Bronchial epithelial cell (primary cell): ENCODE results near the gene XPO4. TPM values are rescaled to one million over a fixed set of nuclear protein-coding genes. Genes with fewer than 3 reads are reported as not detected.
"Not testable (repeated sequence)": the region's sequence is repeated elsewhere in the genome, so short reads cannot be mapped to it uniquely, and the experiment has no call there.

Experiments used
- DNase-seq: peaks from one replicate; pipeline ENCODE4 v3.0.0-alpha.2; 2010; ENCODE audit warnings: low read depth
- FAIRE-seq: peaks from 2 replicates; lab custom pipeline; 2011; peaks lifted over from hg19 to GRCh38; lab: Jason Lieb, UNC
- H3K27me3 ChIP-seq: 2 replicates; pipeline ENCODE4 v1.5.1; 2011; ENCODE audit warnings: low read length; ENCODE audit not compliant: control insufficient read depth, insufficient read depth
- H3K36me3 ChIP-seq: 2 replicates; pipeline ENCODE4 v1.5.1; 2011; ENCODE audit warnings: low read length; ENCODE audit not compliant: control insufficient read depth, insufficient read depth
- H3K4me3 ChIP-seq: 2 replicates; pipeline ENCODE4 v1.5.1; 2011; ENCODE audit warnings: mild to moderate bottlenecking, low read depth, low read length, control low read depth
- CTCF ChIP-seq: IDR thresholded peaks from 2 replicates; pipeline ENCODE4 v1.5.1; 2011; ENCODE audit warnings: mild to moderate bottlenecking, moderate library complexity, low read length, control low read depth, inconsistent platforms; ENCODE audit not compliant: insufficient read depth, severe bottlenecking
- total RNA-seq: library from RNA; depleted of rRNA; stranded (reverse); fragments of >200 nt; gene quantifications from 2 replicates; pipeline ENCODE4 v1.2.1, GENCODE V29; 2014

Gene XPO4
- total RNA-seq, 1 donor from 2014 or later = 16.8 TPM

- H3K36me3 ChIP-seq = no peaks in the 10 kb centered on the region
- DNase-seq (no peak), FAIRE-seq (no peak)
- no peak for TF ChIP-seq CTCF
- H3K27me3 ChIP-seq = no peaks in the 10 kb centered on the region
- no peak overlapping the region for H3K4me3 ChIP-seq
Observed at GRCh38 chr13:20921572-20921971, 19.0 kb upstream of the XPO4 start.

- not testable (repeated sequence) for H3K36me3 ChIP-seq, H3K4me3 ChIP-seq, FAIRE-seq, H3K27me3 ChIP-seq, DNase-seq
Observed at GRCh38 chr13:20915676-20916075, 13.1 kb upstream of the XPO4 start.

GRCh38 chr13:20911037-20911436 is 8.5 kb upstream of the XPO4 start:
- FAIRE-seq = no peak
- no peak for DNase-seq
- TF ChIP-seq CTCF = no peak

GRCh38 chr13:20908714-20909497 is 6.4 kb upstream of the XPO4 start:
- Histone ChIP-seq H3K36me3 (no peaks in the 10 kb centered on the region), H3K27me3 (no peaks in the 10 kb centered on the region), H3K4me3 (no peak overlapping the region)
- FAIRE-seq (no peak), DNase-seq (no peak)
- no peak for TF ChIP-seq CTCF

More at GRCh38 chr13:20911037-20911436, 8.5 kb upstream of the XPO4 start:
- H3K4me3 ChIP-seq = no peak overlapping the region
- H3K36me3 ChIP-seq = no peaks in the 10 kb centered on the region
- H3K27me3 ChIP-seq = no peaks in the 10 kb centered on the region

- no peak for TF ChIP-seq CTCF
- no peak for DNase-seq
- H3K4me3 ChIP-seq = no peak overlapping the region
- H3K36me3 ChIP-seq = peaks cover under 1% of the 10 kb centered on the region
- FAIRE-seq = no peak
- no peaks in the 10 kb centered on the region for H3K27me3 ChIP-seq
Observed at GRCh38 chr13:20904908-20905307, 2.4 kb upstream of the XPO4 start.

- Histone ChIP-seq H3K4me3 (peak overlapping the region; percentile 95), H3K36me3 (peaks cover 2% of the 10 kb centered on the region), H3K27me3 (no peaks in the 10 kb centered on the region)
- DNase-seq (no peak), FAIRE-seq (no peak)
- TF ChIP-seq CTCF = no peak
Observed at GRCh38 chr13:20903164-20903475, 574 bp upstream of the XPO4 start.
